Hepatocyte (in vitro differentiated cells): ENCODE measurements around the gene ALDH3A1.

Experiments used
- EZH2 ChIP-seq: fragments of 200-600 bp; sonication (generic); IDR thresholded peaks from 2 replicates; pipeline ENCODE4 v1.6.1; 2016; ENCODE audit warnings: antibody characterized with exemption, mild to moderate bottlenecking, borderline replicate concordance
- EZH2phosphoT487 ChIP-seq: fragments of 200-600 bp; sonication (generic); IDR thresholded peaks from one replicate; pipeline ENCODE4 v1.6.1; 2018; ENCODE audit warnings: antibody characterized with exemption, mild to moderate bottlenecking, low read depth, moderate library complexity; ENCODE audit not compliant: unreplicated experiment, severe bottlenecking
- TF ChIP-seq, protein P1 (sequence below): fragments of 200-600 bp; sonication (generic); IDR thresholded peaks from 2 replicates; pipeline ENCODE4 v1.5.1; 2016; ENCODE audit warnings: antibody characterized with exemption, mild to moderate bottlenecking; ENCODE audit not compliant: poor library complexity

DNA sequence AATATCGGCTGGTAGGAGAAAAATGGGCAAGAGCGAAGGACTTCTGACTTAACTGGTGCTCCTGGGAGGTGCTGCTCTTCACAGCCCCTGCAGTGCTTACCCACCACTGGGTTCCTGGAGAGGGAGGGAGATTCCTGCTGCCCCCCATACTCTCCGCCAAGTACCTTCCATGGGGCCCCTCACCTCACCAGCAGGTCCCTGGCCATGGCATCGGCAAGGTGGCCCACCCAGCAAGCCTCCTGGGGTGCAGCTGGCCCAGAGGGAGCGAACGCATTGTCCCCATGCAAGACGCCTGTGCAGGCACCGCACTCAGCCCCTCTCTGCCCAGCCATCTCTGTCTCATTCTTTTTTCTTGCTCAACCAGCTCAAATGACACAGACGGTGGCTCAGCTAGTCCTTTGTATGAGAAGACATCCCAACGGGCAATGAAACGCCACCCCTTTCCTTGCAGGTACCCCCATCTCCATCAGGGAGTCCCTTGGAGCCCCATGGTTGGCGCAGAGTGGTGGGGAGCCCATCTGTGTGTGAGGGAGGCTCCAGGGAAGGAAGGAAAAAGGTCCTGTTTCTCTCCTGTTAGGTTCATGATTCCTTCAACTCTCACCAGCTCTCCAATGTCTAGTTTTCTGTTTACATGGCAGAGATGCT is 9.6 kb upstream of the ALDH3A1 start:
- TF ChIP-seq EZH2phosphoT487 (no peak), EZH2 (no peak)
- TF ChIP-seq, protein P1, sequence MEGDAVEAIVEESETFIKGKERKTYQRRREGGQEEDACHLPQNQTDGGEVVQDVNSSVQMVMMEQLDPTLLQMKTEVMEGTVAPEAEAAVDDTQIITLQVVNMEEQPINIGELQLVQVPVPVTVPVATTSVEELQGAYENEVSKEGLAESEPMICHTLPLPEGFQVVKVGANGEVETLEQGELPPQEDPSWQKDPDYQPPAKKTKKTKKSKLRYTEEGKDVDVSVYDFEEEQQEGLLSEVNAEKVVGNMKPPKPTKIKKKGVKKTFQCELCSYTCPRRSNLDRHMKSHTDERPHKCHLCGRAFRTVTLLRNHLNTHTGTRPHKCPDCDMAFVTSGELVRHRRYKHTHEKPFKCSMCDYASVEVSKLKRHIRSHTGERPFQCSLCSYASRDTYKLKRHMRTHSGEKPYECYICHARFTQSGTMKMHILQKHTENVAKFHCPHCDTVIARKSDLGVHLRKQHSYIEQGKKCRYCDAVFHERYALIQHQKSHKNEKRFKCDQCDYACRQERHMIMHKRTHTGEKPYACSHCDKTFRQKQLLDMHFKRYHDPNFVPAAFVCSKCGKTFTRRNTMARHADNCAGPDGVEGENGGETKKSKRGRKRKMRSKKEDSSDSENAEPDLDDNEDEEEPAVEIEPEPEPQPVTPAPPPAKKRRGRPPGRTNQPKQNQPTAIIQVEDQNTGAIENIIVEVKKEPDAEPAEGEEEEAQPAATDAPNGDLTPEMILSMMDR: no peak
